ENCODE results near the gene LIM2.
"Not testable (repeated sequence)": the region's sequence is repeated elsewhere in the genome, so short reads cannot be mapped to it uniquely, and the experiment has no call there.

Gene LIM2, protein sequence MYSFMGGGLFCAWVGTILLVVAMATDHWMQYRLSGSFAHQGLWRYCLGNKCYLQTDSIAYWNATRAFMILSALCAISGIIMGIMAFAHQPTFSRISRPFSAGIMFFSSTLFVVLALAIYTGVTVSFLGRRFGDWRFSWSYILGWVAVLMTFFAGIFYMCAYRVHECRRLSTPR
- 0 to 0.18 reads per million in 2 experiments for total RNA-seq

DNA sequence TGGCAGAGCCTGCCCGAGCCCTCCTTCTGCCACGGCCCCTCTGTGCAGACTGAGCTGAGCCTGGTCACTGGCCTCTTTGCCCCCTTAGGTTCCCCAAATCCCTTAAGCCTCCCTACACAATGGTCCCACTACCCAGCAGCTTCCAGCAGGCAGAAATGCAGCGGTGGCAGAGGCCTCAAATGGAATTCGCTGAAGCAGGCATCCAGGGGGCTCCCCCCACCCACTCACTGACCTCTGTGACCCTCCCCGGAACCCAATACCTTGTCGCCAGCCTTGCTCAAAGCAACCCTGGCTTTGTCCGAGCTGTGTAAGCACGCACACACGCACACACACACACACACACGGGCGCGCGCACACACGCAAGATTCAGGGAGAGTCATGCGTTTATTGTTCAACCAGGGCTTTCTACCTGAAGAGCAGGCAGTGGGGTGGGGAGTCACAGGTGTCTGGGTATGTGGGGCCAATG is at the start of gene LIM2:
Gene LIM2 (minus strand): TSS at position 51 of the 466 bp plus-strand sequence. CDS start 531 bp downstream, outside the sequence.
- DNase-seq (ENCODE audit: low read depth) = no peak

DNA sequence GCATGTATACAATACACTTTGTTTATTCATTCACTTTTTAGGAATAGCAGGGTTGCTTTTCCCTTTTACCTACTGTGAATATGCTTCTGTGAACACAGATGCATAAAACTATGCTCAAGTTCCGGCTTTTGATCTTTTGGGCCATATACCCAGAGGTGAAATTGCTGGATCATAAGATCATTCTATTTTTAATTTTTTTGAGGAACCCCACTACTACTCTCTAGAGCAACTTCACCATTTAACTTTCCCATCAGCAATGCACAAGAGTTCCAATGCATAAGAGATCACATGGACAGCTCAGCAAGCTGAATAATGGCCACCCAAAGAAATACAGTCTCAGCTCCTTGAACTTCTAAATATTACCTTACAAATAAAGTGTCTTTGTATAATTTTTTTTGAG is 46.7 kb upstream of the LIM2 start:
- DNase-seq (ENCODE audit: low read depth) = no peak

DNA sequence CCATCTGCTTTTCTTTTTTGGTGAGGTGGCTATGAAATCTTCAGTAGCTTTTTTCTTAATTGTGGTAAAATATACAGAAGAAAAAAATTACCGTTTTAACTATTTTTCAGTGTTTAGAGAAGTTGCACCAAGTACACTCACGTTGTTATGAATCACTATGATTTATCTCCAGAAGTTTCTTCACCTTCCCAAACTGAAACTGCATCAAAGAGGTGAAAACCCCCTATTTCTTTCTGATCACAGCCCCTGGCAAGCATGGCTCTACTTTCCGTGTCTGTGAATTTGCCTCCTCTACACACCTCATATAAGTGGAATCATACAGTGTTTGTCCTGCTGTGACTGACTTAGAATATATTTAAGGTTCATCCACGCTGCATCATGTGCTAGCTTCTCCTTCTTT is 45.3 kb upstream of the LIM2 start:
- no peak for DNase-seq (ENCODE audit: low read depth)

DNA sequence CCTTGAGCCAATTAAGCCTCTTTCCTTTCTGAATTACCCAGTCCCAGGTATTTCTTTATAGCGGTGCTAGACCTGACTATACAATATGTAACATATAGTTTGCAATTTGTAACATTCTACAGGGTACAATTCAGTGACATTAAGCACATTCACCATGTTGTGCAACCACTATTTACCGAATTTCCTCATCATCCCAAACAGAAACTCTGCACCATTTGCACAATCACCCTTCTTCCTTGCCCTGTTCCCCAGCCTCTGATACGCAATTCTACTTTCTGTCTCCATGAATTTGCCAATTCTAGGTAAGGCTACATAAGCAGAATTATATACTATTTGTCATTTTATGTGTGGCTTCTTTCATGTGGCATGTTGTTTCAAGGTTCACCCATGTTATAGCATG is 43.4 kb upstream of the LIM2 start:
- no peak for DNase-seq (ENCODE audit: low read depth)

DNA sequence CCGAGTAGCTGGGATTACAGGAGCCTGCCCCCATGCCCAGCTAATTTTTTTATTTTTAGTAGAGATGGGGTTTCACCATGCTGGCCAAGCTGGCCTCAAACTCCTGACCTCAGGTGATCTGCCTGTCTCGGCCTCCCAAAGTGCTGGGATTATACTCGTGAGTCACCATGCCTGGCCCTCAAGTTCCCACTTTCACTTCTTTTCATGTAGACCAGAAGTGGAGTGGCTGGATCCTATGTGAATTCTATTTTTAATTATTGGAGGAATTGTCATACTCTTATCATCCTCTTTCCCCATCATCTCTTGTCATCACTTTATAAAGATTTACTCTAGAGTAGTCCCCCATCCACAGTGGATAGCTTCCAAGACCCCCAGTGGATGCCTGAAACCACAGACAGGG is 42.4 kb upstream of the LIM2 start:
- no peak for DNase-seq (ENCODE audit: low read depth)

DNA sequence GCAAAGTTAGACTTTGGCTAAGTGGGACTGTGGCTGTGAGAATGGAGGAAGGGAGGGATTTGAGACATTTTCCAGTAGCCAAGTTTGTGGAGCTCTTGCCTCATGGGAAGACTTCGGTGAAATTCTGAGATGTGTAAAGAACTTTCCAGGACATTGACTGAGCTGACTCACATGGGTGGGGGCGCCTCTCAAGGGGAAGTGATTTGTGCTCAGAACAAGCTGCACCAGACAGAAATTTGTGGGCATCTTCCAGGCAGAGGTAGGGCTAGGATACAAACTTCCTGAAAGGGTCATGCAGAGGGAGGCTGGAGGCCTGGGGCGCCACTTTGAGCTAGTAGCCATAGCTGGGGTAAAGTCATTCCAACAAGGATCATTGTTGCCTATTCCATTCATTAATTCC is 39.4 kb upstream of the LIM2 start:
- DNase-seq (ENCODE audit: low read depth) = no peak

DNA sequence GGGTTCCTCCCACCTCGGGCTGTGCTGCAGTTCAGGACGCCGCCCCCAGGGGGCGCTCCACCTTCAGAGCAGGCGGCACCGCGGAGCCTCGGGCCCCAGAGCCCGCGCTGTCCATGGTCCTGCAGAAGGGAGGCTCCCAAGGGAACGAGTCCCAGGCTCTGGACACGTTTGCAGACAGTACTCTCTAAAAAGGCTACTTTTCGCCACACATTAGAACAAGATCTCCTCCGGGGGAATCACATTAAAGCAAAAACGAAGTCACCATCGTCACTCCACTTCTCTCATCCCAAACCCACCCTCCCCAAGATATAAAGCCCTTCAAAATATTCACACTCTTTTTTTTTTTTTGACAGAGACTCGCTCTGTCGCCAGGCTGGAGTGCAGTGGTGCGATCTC is 34.3 kb upstream of the LIM2 start:
- DNase-seq (ENCODE audit: low read depth) = peak; percentile 59

DNA sequence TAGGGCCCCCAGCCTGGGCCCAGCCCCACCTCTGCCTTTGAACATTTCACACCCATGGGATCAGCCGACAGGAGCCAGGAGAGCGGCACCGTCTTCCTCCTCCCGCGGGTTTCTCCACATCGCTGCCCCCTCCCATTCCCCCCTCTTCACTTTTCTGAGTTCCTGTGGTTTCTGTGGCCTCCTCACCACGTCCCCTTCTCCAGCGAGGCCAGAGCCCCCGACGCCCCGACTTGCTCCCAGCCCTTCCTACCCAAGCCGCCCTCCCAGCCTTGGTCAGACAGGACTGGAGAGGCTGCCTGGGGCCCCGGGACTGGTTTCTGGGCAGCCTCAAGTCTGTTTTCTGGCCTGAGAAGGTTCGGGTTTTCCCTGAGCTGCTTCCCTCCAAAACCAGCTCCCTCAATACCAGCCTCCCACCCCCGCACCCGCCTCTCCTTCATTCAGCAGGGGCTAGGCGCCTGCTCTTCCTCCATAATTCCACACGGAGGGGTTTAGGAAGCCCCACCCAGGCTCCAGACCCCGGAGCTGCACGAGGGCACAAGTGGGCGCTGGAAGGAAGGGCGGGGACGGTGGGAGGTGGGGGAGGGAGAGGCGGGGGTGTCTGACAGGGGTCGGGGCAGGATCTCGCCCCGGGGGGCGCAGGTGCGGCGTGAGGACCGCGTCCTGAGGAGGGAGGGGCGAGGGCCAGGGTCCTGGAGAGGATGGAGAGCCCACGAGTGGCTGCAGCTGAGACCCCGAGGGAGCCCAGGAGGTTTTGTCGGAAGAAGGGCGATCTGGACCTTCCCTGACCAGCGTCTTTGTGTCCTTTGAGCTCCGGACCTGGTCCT is 33.7 kb upstream of the LIM2 start:
- no peak for DNase-seq (ENCODE audit: low read depth)

DNA sequence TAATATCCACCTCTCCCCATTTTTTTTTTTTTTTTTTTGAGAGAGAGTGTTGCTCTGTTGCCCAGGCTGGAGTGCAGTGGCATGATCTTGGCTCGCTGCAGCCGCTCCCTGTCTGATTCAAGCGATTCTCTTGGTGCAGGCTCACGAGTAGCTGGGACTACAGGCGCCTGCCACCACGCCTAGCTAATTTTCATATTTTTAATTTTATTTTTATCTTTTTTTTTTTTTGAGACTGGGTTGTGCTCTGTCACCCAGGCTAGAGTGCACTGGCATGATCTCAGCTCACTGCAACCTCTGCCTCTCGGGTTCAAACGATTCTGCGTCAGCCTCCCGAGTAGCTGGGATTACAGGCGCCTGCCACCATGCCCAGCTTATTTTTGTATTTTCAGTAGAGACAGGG is 32.7 kb upstream of the LIM2 start:
- DNase-seq (ENCODE audit: low read depth) = not testable (repeated sequence)

DNA sequence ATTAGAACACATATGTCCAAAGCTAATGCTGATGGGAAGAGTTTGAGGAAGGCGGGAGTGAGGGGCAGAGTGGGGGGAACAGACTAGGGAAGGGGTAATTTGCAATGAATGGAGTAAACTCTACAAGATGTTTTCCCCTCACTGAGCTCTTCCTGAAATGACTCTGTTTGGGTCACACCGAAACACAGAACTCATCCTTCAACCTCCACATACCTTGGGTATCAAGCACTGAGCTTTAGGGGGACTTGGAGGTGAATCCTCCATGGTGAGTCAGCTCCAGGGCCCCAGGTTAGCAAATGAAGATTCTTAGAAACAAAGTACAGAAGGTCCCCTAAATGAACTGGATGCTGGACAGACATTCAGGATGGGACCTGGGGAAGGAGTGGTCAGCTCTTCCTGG is 30.9 kb upstream of the LIM2 start:
- no peak for DNase-seq (ENCODE audit: low read depth)

DNA sequence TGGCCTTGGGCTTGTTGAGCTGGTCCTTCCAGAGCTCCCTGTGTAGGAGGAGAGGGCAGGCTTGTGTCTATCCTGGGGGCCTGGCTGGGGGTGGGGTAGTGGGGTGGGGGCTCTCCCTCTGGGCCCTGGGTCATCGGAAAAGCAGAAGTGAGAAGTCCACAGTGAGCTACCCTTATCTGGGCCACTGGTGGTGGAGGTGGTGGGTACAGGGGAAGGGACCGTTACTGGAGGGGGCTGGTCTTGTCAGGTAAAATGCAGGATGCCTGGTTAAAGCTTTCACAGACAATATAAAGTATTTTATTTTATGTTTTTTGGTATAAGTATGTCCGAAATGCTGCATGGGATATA is 30.0 kb upstream of the LIM2 start:
- DNase-seq (ENCODE audit: low read depth) = no peak

DNA sequence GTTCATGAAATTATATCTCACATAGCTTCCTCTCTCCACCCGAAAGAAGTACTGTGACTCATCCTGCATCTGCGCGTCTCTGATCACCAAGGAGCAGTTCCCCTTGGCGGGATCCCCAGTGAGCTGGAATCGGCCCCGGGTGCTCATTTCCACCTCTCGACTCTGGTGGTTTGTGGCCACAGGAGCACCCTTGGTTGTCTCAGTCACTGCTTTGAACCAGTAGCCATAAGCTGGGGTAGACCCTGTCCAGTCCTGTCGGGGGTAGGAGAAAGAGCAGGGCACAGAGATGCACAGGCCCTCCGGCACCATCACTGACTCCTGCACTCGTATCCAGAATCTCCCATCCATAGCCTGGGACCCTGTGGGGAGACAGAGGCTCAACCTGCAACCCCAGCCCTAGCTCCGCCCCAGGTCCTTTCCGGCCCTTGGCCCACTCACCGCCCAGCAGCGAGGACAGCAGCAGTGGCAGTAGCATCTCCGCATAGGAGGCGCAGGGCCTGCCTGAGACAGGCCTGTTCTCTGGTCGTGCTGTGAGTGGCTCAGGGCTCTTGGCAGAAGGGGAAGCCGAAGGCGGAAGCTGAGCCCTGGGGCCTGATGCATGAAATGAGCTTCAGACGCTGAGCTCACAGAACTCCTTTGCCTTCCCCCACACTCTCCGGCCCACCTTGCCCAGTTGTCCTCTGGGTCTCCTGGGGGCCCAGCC is 29.5 kb upstream of the LIM2 start, which contains the start of gene SIGLEC10:
Gene SIGLEC10 (minus strand): TSS at position 536 of the 703 bp plus-strand sequence. CDS start 61 bp downstream, at position 475.
- no peak for DNase-seq (ENCODE audit: low read depth)

DNA sequence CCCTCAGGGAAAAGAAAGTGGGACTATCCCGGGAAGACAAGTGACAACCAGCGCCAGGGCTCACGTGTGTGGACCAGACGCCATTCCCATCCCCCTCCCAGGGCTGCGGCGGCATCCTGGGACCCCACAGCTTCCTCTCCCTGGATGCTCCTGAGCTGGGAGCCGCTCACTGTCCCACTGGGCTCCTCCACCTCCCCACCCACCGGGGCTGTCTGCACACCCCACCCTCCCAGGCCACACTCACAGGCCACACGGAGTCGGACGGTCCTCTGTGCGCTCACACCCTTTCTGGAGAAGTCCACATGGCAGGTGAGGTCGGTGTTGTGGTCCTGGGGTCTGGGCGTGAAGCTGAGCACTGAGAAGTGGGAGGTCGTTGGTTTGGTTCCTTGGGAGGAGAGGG is 28.6 kb upstream of the LIM2 start:
- DNase-seq (ENCODE audit: low read depth) = not testable (repeated sequence)

DNA sequence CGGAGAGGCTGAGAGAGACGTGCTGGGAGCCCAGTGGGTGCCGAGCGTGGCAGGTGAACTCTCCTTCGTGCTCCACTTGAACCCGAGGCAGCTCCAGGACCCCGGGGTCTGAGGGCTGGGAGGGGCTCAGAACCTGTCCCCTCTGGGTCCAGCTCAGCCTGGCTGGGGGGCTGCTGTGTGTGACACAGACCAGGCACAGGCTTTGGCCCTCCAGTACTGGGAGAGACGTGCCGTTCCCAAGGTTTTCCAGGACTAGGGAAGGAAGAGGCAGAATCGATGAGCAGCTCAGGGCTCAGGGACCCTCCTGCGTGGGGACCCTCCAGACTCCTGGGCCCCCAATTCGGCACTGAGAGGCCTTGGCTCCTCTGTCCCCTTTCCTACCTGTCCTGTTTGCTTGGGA is 27.4 kb upstream of the LIM2 start:
- no peak for DNase-seq (ENCODE audit: low read depth)

DNA sequence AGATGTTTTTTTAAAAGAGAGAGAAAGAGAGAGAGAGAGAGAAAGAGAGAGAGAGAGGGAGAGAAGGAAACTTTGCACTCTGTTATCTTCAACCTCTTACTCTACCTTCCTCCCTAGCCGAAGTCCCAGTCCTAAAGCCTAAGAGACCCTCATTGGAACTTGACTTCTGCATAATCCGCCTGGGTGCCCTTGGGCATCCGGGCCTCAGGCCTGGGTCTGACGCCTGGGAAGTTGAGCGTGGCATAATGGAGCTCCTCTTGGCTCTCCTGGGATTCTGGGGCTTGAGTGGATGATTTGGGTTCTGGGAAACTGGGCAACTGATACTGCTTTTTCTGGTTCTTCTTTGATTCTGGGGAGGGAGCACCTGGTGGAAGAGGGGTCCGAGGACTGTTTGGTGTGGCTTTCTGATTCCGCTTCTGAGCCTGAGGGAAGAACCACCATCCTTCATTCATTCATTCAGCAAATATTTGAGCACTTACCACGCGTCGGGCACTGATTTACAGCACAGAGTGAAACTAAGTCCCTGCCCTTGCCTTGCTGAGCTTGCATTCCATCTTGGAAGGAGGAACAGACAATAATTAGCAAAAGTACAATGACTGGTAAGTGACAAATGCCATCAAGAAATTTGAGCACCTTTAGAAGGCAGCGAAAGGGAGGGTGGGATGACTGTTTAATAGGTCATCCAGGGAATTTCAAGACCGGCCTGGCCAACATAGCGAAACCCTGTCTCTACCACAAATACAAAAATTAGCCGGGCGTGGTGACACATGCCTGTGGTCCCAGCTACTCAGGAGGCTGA is 23.4 kb upstream of the LIM2 start:
- DNase-seq (ENCODE audit: low read depth) = no peak

DNA sequence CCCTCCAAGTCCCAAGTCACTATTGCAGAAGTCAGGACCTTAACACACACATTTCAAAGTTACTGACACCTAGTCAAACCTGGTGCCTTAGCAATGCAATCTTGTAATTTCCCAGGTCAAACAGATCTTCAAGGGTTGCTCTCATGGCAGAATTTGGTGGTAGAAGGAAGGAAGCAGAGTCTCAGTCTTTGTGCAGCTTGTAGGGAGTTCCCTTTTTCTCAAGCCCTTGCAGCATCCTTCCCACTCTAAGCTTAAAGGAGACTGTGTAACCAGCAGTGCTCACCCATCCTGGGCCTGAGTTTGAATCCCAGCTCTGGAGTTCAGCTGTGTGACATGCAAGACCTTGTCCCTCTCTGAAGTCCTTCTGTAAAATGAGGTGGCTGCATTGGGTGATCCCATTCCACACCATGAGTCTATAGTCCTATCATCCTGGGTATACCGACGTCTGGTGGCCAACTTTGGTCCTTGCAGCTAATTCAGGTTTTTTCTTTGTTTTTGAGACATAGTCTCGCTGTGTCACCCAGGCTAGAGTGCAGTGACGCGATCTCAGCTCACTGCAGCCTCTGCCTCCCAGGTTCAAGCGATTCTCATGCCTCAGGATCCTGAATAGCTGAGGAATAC is 19.8 kb upstream of the LIM2 start:
- DNase-seq (ENCODE audit: low read depth) = no peak

DNA sequence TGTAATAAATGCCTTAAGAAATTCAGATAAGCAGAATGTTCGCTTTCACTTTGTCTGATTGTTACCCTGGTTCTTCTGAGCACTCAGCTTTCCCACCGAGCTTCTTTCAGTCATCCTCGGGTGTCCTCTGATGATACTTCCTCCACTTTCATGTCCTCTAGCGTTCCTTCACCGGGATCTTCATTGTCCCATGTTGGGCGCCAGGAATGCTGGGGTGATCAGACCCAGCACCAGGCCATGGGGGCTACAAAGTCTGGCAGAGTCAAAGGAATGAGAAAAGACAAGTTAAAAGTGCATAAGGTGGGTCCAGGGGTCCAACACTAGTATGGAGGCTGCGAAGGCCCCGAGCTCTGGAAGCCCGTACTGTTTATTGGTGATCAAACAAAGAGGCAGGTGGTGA is 14.3 kb upstream of the LIM2 start:
- no peak for DNase-seq (ENCODE audit: low read depth)

DNA sequence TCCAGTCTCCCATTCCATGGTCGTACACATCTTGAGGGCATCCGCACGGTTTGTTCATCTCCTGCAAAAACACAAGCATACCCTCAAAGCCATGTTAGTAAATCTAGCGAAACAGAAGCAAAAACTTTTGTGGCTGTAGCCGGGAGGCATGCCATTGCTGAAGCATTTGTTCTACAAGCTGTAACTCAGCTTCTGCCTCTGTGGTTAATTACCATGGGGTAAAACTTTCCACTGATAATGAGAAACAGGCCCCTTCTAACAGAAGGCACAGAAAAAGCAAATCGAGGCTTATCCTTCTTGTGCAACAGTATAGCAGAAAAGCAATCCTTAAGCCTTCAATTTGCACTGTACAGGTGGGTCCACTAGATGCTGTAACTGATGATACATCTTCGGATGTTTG is 12.2 kb upstream of the LIM2 start:
- DNase-seq (ENCODE audit: low read depth) = not testable (repeated sequence)

DNA sequence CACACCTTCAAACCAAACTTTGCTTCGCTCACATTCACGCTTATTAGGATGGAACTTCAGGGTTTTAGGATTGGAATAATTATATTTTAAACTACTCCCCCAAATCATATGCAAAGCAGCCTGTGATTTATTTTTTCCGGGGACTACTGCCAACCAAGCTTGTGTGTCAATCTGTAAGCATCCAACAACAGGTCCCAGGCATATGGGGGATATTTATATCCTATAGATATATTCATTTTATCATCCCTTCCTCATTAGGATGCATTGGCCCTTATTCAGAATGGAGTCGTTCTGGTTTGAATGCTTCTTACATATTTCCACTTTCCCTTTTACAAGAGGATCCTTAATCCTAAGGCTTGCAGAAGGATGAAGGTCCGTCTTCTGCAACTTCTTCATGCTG is 11.5 kb upstream of the LIM2 start:
- no peak for DNase-seq (ENCODE audit: low read depth)

DNA sequence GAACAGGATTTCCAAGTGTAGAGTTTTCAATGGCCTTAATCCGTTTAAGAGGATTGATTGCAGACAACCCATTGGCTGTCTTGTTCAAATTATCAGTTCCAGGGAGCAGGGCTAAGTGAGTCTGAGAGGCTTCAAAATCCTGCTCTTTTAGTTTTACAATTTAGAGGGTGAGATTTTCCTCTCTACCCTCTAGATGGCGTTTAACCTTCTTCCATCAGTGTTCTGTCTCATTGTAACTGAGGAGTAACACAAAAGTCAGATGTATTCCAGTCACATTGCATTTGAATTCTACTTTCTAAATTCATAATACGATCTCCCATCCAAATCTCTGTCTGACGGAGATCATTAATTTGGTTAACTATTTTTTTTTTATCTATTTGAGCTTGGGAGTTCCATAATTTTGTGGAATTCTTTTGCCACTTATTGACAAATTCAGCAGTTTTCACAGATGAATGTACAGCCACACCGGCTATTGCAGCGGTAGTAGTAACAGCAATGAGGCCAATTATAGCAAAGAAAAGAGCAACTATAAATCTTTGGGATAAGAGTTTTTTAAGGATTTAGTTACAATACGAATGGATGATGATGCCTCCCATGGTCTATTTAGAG is 10.4 kb upstream of the LIM2 start:
- no peak for DNase-seq (ENCODE audit: low read depth)

DNA sequence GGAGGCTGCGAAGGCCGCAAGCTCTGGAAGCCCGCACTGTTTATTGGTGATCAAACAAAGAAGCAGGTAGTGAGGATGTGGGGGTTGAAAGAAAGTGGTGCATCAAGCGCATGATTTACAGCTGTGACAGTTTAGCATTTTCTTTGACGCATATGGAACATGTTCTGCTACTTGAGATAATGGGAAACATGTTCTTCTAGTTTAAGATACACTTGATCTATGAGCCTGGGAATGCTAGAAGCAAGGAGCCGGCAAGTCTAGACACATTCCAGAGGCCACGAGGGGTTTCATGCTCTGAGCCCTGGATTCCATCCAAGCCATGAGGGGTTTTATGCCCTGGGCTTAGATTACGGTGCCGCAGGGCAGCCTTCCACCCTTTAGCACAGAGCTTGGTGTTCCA is 9.7 kb upstream of the LIM2 start:
- not testable (repeated sequence) for DNase-seq (ENCODE audit: low read depth)
